Lower leg skin (tissue), 3 donors: Measurements from ENCODE around the gene C1QL1.

Source experiments
- POLR2A ChIP-seq, 2 donors: fragments of 450-650 bp; IDR thresholded peaks; one replicate each; pipeline ENCODE4 v1.6.1; 2016 to 2017; ENCODE audit warnings: antibody characterized with exemption in 2 of 2, mild to moderate bottlenecking in 1 of 2, moderate library complexity in 1 of 2
- TF ChIP-seq, protein P1 (sequence below), 3 donors: fragments of 450-650 bp; IDR thresholded peaks; one replicate each; pipeline ENCODE4 v1.5.1; 2016; ENCODE audit warnings: antibody characterized with exemption in 3 of 3, mild to moderate bottlenecking in 3 of 3, moderate library complexity in 2 of 3

DNA sequence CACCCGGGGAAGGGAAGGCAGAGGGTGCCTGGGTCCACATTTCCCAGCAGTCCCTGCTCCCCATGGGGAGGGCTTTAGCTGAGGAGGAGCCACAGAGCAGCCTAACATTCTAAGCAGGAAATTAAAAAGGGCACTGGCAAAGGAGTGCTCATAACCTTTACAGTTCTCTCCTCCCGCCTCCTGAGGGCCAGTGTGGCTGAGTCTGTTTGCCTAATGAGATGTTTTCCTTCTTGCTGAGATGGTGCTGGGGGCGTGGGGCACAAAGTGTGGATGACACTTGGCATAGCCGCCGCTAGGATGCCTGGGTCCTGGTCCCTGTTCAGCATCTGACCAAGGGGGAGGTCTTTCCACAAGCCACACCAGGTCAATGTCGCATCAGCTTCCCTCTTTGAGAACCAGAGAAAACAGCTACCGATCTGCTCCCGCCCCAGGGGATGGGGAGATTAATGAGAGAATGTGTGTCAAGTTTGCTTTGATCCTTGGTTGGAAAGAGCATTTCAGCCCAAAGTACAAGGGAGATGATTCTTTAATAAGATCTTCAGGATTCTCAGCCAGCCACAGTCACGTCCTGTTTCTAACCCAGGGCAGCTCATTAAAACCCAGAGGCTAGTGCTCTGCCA, 26.3 kb downstream of the C1QL1 start:
- TF ChIP-seq, protein P1, sequence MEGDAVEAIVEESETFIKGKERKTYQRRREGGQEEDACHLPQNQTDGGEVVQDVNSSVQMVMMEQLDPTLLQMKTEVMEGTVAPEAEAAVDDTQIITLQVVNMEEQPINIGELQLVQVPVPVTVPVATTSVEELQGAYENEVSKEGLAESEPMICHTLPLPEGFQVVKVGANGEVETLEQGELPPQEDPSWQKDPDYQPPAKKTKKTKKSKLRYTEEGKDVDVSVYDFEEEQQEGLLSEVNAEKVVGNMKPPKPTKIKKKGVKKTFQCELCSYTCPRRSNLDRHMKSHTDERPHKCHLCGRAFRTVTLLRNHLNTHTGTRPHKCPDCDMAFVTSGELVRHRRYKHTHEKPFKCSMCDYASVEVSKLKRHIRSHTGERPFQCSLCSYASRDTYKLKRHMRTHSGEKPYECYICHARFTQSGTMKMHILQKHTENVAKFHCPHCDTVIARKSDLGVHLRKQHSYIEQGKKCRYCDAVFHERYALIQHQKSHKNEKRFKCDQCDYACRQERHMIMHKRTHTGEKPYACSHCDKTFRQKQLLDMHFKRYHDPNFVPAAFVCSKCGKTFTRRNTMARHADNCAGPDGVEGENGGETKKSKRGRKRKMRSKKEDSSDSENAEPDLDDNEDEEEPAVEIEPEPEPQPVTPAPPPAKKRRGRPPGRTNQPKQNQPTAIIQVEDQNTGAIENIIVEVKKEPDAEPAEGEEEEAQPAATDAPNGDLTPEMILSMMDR (IDR thresholded peaks at IDR 0.05) = no peak
- TF ChIP-seq POLR2A (IDR thresholded peaks at IDR 0.05) = no peak
